NCI-H2029 treated with DMSO at 0.1 percent for 48 hours (cell line): Measurements from ENCODE around the gene ANKRD30B.
"Not testable (repeated sequence)": the region's sequence is repeated elsewhere in the genome, so short reads cannot be mapped to it uniquely, and the experiment has no call there.

Experiments
- DNase-seq: peaks from one replicate; lab custom pipeline; 2025; lab: John Stamatoyannopoulos, UW

The ANKRD30B gene

GRCh38 chr18:14851533-14851932 is 103.6 kb downstream of the ANKRD30B start:
- DNase-seq: not testable (repeated sequence)

GRCh38 chr18:14855634-14856033 is 107.7 kb downstream of the ANKRD30B start:
- DNase-seq: not testable (repeated sequence)

DNA sequence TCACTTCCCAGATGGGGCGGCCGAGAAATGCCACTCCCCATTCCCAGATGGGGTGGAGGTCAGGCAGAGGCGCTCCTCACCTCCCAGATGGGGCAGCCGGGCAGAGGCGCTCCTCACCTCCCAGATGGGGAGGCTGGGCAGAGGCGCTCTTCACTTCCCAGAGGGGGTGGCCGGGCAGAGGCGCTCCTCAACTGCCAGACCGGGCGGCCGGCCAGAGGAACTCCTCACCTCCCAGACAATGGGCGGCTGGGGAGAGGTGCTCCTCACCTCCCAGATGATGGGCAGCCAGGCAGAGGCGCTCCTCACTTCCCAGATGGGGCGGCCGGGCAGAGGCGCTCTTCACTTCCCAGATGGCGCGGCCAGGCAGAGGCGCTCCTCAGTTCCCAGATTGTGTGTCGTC is 108.3 kb downstream of the ANKRD30B start:
- not testable (repeated sequence) for DNase-seq

DNA sequence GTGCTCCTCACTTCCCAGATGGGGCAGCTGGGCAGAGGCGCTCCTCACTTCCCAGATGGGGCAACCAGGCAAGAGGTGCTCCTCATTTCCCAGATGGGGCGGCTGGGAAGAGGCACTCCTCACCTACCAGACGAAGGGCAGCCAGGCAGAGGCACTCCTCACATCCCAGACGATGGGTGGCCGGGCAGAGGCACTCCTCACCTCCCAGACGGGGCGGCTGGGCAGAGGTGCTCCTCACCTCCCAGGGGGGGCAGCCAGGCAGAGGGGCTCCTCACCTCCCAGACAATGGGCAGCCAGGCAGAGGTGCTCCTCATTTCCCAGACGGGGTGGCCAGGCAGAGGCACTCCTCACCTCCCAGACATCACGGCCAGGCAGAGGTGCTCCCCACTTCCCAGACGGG is 110.5 kb downstream of the ANKRD30B start:
- not testable (repeated sequence) for DNase-seq

GRCh38 chr18:14859995-14860394 is 112.0 kb downstream of the ANKRD30B start:
- not testable (repeated sequence) for DNase-seq

DNA sequence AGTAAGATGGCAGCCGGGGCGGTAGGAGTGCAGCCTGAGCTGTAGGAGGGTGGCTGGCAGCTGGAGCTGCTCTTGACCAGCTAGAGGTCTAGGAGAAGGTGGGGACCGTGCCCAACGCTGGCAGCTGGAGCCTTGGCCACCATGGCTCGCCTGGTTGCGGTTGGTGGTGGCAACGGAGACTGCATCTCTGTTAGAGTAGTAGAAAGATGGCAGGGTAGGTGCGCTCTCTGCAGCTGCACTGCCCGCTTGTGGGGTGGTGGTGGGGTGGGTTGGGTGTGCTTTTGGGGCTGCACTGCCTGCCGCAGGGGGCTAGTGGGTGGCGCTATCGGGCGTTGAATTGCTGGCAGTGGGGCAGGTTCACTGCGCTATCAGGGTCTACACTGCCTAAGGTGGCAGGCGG is 118.5 kb downstream of the ANKRD30B start:
- DNase-seq: not testable (repeated sequence)

DNA sequence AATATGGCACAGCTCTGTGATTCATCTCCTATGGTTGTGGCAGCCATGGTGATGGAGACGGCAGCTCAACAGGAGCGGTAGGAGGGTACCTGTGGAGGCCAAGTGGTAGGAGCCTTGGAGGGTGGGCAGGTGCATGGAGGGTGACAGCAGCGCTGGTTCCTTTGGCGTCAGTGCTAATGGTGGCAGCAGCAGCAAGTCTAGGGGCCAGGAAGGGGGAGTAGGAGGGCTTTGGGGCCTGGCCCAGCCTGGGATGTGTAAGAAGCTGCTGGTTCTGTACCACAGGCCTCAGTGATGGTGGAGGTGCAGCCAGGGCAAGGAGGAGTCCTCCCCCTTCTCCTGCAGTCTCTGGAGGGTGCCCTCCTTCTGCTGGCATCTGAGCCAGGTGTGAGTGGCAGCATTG is 120.0 kb downstream of the ANKRD30B start:
- DNase-seq: not testable (repeated sequence)

GRCh38 chr18:14868825-14869224 is 120.9 kb downstream of the ANKRD30B start:
- DNase-seq: not testable (repeated sequence)

DNA sequence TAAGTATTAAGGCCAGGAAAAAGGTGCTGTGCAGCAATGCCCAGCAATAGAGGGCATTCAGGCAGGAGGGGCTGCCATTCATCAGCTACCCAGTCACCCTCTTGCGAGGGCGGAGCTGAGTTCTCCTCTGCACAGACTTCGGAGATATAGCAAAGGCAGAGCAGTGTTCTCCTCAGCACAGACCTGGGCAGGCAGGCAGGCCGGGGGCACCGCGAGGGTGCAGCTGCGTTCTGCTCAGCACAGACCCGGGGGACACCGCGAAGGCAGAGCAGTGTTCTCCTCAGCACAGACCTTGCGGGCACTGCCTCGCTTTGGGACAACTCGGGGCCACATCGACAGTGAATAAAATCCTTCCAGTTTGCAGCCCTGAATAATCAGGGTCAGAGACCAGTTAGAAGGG is 130.9 kb downstream of the ANKRD30B start:
- not testable (repeated sequence) for DNase-seq

DNA sequence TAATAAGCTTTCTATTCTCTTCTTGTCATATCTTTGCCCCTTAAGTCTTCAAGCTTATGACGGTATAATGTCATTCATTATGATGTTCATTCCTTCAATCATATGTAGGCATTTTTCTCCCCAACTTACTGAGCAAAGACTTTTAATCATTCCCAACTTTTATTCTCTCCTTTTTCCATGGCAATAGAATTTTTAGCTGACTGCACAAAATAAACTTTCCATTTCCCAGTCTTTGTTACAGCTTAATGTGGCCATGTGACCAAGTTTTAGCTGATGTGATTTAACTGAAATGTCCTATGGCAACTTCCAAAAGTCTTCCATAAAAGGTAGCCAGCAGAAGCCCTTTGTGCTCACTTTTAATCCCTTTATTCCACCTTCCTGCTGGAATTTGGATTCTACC is 152.5 kb downstream of the ANKRD30B start:
- DNase-seq: no peak
